ENCODE data around the gene KRT8.

- TF ChIP-seq CREB1 (IDR thresholded peaks at IDR 0.05; ENCODE audit: low read depth): no peak
- TF ChIP-seq CEBPB (IDR thresholded peaks at IDR 0.05): no peak
- no peak for TF ChIP-seq MAX (IDR thresholded peaks at IDR 0.05)
- TF ChIP-seq YY1 (IDR thresholded peaks at IDR 0.05; ENCODE audit: low read depth): no peak
- TF ChIP-seq EGR1 (IDR thresholded peaks at IDR 0.05): no peak
- no peak for TF ChIP-seq REST (IDR thresholded peaks at IDR 0.05; ENCODE audit: low read depth)
Observed at GRCh38 chr12:52916216-52916615, 11.3 kb upstream of the KRT8 start.
